ENCODE results near the gene ZNF629.

- TF ChIP-seq CTCF (IDR thresholded peaks at IDR 0.05) (no peak), POLR2A (IDR thresholded peaks at IDR 0.05) (no peak)
Observed at GRCh38 chr16:30773826-30774225, 13.2 kb downstream of the ZNF629 start.
